NCI-H345 treated with DMSO at 0.1 percent for 48 hours (cell line): ENCODE data around the gene GCSH.
A peak's percentile ranks its signal among the peaks of the same experiment; 100 is the strongest.

Experiments
- DNase-seq: peaks from one replicate; lab custom pipeline; 2025; ENCODE audit not compliant: unreplicated experiment; lab: John Stamatoyannopoulos, UW

GCSH gene

GRCh38 chr16:81105946-81106345, 9.8 kb upstream of the GCSH start:
- no peak for DNase-seq

DNA sequence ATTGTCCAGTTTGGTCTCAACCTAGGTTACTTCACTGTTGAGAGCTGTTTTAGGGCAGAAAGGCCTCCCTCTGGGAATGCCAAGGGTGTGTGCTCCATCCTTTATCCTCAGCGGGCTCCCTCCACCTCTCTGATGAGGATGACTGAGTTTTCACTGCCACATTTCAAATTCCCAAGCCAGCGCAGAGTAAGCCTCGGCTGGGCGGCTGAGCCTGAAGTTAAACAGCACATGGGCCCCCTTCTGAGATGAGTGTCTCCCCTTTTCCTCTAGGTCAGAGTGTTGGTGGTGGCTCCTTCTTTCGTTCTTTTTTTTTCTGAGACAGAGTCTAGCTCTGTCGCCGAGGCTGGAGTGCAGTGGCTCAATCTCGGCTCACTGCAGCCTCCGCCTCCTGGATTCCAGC, 5.5 kb upstream of the GCSH start:
- no peak for DNase-seq

DNA sequence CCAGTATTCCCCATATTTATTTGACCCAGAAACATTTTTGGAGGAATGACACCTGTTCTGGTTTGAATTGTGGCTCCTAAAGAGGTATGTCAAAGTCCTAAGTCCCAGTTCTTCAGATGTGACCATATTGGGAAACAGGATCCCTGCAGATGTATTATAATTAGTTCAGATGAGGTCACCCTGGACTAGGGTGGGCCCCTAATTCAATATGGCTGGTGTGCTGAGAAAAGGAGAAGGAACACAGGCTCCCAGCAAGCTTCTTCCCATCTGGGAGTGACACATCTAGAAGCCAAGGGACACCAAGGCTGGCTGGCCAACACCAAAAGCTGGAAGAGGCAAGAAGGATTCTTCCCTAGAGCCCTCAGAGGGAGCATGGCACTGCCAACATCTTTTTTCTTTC, 3.8 kb upstream of the GCSH start:
- DNase-seq: no peak

- DNase-seq: no peak
These were observed 1.0 kb upstream of the GCSH start for GRCh38 chr16:81097230-81097629.

GRCh38 chr16:81096715-81097208, 567 bp upstream of the GCSH start:
- no peak for DNase-seq

DNA sequence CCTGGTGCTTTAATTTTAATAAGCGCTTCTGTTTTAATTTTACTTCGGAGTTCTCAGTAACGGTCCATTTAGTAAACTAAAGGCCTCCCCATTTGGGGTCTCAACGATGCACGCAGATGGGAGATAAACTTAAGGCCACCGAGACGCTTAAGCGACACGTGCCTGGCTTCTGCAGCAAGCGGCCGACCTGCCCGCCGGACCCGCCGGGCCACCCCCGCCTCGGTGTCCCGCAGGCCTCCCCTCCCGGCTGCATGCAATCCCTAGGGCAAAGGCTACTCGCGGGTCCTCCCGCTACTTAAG, 592 bp downstream of the GCSH start:
- no peak for DNase-seq

DNA sequence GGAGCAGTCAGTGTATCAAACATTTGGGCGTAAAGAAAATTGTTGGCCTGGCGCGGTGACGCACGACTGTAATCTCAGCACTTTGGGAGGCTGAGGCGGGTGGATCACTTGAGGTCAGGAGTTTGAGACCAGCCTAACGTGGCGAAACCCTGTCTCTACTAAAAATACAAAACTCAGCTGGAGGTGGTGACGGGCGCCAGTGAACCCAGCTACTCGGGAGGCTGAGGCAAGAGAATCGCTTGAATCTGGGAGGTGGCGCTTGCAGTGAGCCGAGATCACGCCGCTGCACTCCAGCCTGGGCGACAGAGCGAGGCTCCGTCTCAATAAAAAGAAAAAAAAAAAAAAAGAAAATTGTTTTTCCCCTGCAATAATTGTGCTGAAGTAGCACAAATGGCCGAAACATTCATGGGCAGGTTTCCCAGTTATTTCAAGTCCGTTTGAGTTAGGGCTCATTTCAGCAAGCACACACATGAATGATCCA, 1.4 kb downstream of the GCSH start:
- DNase-seq: no peak

- DNase-seq: no peak
These were observed 7.4 kb downstream of the GCSH start for GRCh38 chr16:81088836-81089235.

GRCh38 chr16:81081014-81081413, 15.2 kb downstream of the GCSH start:
- no peak for DNase-seq

- no peak for DNase-seq
These were observed 16.0 kb downstream of the GCSH start for GRCh38 chr16:81080233-81080632.

DNA sequence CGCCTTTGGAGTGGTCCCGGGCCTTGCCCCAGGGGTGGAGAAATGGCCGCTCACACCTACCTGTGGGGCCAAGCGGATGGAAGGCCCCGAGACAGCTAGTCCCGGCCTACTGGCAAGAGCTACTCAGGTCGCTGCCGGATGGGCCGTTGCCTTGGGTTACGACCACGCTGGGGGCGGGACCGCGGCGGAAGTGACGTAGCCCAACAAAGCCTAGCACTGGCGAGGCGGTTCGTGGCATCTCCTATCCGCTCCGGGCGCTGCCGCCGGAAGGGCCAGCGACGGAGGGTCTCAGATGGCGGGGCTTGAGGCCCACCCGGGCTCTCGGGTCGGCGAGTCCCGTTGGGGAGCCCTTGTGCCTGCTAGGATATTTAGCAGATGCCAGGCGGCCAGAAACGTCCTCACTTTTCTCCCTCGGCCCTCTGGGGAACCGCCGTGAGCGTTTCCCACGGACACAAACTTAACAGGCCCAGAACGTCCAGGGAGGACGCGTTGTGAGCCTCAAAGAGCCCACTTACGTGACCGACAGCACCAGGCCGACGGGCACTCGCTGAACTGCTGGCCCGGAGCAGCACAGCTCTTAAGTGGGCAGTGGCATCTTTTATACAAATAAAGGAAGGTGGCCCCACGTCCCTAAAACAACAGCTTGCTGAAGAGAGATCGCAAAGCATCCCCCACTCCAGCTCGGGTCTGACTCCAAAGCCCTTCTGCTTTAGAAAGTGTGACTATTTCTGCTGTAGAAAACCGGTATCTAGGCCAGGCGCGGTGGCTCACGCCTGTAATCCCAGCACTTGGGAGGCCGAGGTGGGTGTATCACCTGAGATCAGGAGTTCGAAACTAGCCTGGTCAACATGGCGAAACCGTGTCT, 18.9 kb downstream of the GCSH start, which contains the start of gene C16orf46:
TSS of gene C16orf46 (minus strand) at position 163 of the 865 bp plus-strand sequence. CDS start 13,283 bp downstream, outside the sequence.
- peak; percentile 82 for DNase-seq

DNA sequence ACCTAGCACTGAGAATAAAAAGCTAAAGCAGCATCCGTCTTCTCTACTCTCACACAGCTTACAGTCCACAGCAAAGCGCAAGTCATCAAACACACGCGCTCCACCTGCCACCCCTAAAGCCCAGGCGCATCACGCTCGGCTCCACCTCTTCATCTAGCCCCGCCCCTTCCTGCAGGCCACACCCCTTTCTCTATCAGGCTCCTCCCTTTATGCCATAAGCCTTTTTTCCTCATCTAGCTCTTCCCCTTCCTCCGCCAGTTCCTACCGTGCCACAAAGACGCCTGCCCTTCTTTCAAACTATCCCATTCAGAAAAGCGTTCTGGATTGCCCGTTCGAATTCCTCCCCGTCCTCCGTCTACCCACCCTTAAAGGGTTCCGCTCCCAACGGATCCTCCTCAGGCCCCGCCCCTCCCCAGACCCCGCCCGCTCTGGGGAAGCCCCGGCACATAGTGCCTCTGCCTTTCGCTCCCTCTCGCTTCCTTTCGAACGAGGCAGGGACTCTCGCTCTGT, 19.6 kb downstream of the GCSH start:
- peak; percentile 66 for DNase-seq

GRCh38 chr16:81073560-81074330, 22.4 kb downstream of the GCSH start:
- DNase-seq: no peak

- no peak for DNase-seq
These were observed 24.4 kb downstream of the GCSH start for GRCh38 chr16:81071805-81072204.

DNA sequence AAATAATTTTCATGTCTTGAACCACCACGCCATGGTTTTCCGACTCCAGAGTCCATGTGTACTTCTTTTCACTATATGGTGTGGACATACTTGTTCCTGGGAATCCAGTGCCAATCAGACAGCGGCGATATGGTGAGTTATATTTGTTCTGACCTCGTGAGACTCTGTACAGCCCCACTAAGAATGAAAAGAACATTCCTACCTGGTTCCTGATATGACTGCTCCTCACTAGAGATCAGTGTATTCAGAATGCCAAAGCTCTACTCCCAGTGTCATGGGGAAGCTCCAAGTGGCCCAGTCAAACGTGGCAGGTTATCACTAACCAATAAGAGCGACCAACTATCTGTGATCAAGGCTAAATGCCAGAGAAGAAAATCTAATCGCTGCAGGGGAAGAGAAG, 25.2 kb downstream of the GCSH start:
- no peak for DNase-seq

DNA sequence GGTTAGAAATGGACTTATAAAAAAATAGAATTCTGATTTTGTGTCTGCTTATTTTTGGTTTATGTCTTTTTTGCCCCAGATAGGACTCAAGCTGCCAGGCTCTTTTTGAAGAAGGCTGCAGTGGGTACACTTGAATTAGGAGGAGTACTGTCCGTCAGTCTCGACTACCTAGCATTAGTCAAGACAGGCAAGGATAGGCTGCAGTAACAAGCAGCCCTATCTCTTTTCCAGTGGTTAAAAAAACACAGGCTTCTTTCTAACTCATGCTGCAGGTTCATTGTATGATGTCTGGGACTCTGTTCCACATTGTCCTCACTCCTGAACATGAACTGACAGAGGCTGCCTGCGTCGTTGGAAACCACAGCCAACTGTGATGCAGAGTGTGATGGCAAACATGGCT, 27.1 kb downstream of the GCSH start:
- no peak for DNase-seq

GRCh38 chr16:81067166-81067565, 29.0 kb downstream of the GCSH start:
- no peak for DNase-seq

DNA sequence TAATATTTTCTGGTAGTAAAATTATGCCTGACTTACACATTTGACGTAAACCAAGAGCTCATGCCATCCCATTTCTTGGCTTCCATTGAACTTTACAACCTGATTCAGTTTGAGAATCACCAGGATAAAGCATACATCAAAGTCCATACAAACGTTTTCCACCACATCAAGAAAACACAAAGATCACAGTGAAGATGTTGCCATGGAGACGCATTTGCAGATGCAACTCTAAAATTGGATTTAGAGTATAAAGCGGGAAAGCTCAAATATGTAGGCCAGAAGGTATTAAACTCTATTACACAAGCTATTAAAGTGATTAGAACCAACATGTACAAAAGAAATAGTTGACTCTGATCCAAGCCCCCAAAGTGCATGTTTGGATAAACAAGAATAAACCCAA, 29.5 kb downstream of the GCSH start:
- DNase-seq: no peak

DNA sequence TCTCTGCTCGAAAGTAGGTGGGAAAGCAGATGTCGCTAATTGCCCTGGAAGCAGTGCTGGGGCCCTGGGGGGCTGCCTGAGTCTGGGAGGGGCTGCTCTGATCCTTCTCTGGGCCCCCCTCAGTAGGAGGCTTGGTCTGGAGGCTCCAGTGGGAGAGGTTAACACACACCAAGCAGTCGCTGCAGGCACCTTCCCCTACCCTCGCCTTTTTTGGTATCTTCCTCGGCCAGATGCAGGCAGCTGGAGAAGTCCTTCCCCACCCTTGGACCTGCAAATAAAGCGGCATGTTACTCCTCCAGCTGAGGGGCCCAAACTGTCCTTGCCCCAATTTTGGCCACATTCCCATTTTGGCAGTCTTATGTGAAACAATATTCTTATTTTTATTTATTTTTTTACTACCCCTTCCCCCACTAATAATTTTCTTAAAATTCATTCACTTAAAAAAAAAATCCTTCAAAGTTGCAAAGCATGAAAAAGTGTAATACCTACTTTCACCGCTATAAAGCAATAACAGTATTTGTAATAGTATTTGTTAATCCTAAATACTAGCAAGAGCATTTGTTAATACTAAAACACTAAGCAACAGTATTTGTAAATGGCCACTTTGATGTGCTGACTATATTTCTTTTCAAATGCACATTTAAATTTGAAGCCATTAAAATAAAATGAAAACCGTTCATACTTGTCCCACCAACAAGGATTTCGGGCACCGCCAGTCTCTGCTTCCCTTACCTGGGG, 34.2 kb downstream of the GCSH start:
- DNase-seq: no peak

DNA sequence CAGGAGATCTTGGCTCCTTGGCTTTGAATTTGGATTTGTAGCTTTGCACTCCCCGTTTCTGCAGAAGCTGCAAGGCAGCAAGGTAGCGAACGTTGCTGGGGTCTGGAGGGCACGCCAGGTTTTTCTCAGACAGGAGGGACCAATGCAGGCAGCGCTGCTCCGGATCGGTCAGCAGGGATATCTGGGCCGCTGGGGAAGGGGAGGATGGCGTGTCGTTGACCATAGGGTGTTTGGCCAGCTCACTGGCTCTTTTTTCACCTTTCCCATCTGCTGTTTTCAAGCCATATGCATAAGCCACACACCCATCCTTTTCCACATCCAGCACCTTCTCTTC, 34.9 kb downstream of the GCSH start:
- DNase-seq: no peak

GRCh38 chr16:81060576-81061306, 35.5 kb downstream of the GCSH start:
- DNase-seq: no peak
